Fibroblast of skin of abdomen (primary cell): ENCODE results near the gene RNF214.
A peak's percentile ranks its signal among the peaks of the same experiment; 100 is the strongest.

ENCODE experiments used
- DNase-seq: peaks from one replicate; pipeline ENCODE4 v3.0.0-alpha.2; 2013

The RNF214 gene

GRCh38 chr11:117287668-117288067, 55.2 kb downstream of the RNF214 start:
- no peak for DNase-seq

GRCh38 chr11:117289795-117290194, 57.3 kb downstream of the RNF214 start:
- DNase-seq: no peak

- DNase-seq: no peak
Observed at GRCh38 chr11:117290809-117291396, 58.4 kb downstream of the RNF214 start, which contains the start of gene BACE1-AS. TSS of gene BACE1-AS (plus strand) at chr11:117291346.

GRCh38 chr11:117292616-117293015, 60.1 kb downstream of the RNF214 start:
- DNase-seq: no peak

- DNase-seq: no peak
Observed at GRCh38 chr11:117295438-117296137, 63.1 kb downstream of the RNF214 start.

- no peak for DNase-seq
Observed at GRCh38 chr11:117296881-117297280, 64.4 kb downstream of the RNF214 start.

GRCh38 chr11:117298195-117298594, 65.7 kb downstream of the RNF214 start:
- DNase-seq: no peak

GRCh38 chr11:117299351-117300282, 67.1 kb downstream of the RNF214 start:
- no peak for DNase-seq

GRCh38 chr11:117300283-117300663, 67.8 kb downstream of the RNF214 start:
- DNase-seq: peak; percentile 48

GRCh38 chr11:117300773-117301172, 68.3 kb downstream of the RNF214 start:
- no peak for DNase-seq

GRCh38 chr11:117302228-117302627, 69.8 kb downstream of the RNF214 start:
- DNase-seq: no peak

- no peak for DNase-seq
Observed at GRCh38 chr11:117303101-117303500, 70.6 kb downstream of the RNF214 start.

GRCh38 chr11:117303646-117304315, 71.3 kb downstream of the RNF214 start:
- DNase-seq: no peak

GRCh38 chr11:117305145-117305544, 72.7 kb downstream of the RNF214 start:
- DNase-seq: no peak

GRCh38 chr11:117309310-117309709, 76.8 kb downstream of the RNF214 start:
- no peak for DNase-seq

GRCh38 chr11:117313091-117313490, 80.6 kb downstream of the RNF214 start:
- DNase-seq: no peak

- DNase-seq: no peak
Observed at GRCh38 chr11:117313828-117314768, 81.6 kb downstream of the RNF214 start.

GRCh38 chr11:117314840-117315239, 82.4 kb downstream of the RNF214 start:
- DNase-seq: no peak

- no peak for DNase-seq
Observed at GRCh38 chr11:117315285-117316196, 83.1 kb downstream of the RNF214 start.

- peak; percentile 86 for DNase-seq
Observed at GRCh38 chr11:117316197-117316961, 83.9 kb downstream of the RNF214 start, which contains the start of gene BACE1. TSS of gene BACE1 (minus strand) at chr11:117316256. CDS start at chr11:117315795, 461 bp downstream.
